GM19463 (cell line): ENCODE data around the gene CASP6.

Experiments used
- ATAC-seq: cut with Tn5 transposase; IDR thresholded peaks from one replicate; pipeline ENCODE4 v1.9.1; 2021; ENCODE audit warnings: mild to moderate bottlenecking, moderate library complexity; ENCODE audit not compliant: unreplicated experiment

Gene CASP6

DNA sequence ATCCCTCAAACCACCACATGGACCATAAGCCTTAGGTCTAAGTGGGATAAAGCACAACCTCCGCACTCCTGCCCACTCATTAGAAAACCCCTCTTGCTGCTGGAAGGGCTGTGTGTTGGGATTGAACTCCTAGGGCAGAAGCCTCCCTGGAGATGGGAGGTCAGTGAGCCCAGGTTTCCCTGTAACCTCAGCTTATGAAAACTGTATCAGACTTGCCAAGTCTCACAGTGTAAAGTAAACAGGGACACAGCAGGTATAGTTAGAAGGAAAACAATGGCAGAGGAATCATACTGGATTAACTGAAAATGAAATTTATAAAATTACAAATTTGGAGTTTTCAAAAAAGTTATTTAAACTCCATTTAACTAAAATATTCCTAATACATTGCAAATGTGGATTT, 29.9 kb downstream of the CASP6 start:
- no peak for ATAC-seq

DNA sequence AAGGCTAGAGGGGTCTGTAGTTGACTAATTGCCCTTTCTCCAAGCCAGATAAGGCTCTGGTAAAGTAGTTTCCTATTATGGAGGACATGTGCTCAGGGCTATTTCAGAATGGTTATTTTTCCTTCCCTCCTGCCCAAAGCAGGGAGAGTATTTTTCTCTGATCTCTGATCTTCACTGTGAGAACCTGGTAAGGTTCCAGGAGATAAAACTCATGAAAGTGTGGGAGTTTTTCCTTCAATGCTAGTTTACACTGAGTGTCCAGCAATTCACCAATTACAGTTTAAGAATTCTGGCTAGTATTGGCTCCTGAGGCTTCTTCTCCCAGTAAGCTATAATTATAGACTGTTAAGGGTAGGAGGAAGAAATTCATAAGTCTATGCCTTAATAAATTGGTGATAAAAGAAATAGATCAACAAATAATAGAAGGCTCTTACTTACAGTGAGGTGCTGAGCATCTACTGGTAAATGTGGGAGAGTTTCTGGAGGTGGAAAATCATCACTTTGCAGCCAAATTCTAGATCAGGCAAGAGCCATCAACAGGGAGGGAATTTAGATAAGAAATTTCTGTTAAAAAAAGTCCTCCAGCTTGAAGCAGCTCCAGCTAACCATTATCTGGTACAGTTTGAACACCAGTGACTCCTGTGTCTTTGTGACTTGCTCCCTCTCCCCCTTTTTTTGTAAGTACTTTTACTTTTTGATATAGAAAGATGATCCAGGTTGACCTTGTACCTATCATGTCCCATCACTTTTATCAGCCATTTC, 30.9 kb downstream of the CASP6 start:
- ATAC-seq = no peak

DNA sequence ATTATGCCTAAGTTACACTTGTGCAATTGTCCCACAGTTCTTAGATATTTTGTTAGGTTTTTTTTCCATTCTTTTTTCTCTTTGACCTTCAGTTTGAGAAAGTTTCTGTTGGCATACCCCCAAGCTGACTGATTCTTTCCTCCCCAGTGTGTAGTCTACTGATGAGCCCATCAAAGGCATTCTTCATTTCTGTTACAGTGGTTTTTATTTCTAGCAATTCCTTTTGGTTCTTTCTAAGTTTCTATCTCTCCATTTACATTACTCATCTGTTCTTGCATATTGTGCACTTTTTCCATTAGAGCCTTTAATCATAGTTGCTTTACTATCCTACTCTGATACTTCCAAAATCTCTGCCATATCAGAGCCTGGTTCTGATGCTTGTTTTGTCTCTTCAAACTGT, 31.9 kb downstream of the CASP6 start:
- ATAC-seq = no peak

DNA sequence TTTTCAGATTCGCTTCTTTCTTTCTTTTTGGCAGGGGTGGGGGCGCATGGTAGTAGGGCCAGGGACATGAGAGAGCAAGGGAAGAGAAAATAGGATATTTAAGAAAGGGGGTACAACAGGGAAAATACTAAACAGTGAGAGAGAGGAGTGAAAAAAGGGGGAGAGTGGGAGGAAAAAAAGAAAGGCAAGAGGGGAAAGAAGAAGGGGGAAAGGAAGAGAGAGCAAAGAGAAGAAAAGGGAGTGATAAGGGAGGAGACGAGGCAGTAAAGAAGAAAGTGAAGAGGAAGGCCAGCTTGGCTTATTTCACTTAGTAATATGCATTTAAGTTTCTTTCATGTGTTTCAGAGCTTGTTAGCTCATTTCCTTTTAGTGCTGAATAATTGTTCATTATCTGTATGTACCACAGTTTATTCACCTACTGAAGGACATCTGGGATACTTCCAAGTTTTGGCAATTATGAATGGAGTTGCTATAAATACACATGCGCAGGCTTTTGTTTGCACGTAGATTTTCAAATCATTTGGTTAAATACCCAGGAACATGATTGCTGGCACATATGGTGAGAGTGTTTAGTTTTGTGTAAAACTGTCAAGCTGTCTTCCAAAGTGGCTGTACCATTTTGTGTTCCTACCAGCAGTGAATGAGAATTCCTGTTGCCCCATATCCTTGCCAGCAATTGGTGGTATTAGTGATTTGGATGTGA, 37.3 kb downstream of the CASP6 start:
- ATAC-seq = no peak

DNA sequence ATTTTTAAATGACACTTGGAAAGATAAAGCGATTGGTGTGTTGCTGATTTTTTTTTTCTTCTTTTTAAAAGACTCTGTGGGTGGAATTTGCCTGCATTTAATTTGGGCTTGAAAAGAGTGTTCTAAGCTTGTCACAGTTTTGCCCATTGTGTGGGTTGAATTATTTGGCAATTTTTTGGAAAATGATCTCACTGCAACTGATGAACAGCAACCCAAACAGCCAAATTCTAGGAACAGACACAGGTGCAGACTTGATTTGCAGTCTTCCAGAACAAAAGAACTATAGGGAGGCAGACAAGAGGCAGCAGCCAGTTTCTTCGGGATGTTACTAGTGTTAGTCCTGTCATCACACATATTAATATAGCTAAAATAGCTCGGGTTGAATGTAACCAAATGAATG, 40.5 kb downstream of the CASP6 start:
- ATAC-seq = no peak

DNA sequence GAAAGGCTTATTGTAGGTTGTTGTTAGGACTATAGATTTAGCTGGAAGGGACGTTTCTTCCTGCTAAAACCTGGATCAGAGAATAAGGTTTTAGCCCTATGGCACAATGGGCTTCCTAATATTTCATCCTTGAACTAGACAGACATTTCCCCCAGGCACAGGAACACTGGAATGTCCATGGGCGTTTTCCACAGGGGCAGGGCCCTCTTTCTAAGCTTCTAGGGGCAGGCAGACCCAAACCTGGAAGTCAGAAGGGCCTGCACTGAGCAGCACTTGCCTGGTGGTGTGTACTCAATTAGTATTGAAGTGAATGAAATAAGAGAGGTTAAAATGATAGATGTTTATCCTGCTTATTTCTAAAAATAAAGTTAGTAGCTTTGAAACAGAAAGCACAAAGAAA, 41.1 kb downstream of the CASP6 start:
- ATAC-seq = no peak

DNA sequence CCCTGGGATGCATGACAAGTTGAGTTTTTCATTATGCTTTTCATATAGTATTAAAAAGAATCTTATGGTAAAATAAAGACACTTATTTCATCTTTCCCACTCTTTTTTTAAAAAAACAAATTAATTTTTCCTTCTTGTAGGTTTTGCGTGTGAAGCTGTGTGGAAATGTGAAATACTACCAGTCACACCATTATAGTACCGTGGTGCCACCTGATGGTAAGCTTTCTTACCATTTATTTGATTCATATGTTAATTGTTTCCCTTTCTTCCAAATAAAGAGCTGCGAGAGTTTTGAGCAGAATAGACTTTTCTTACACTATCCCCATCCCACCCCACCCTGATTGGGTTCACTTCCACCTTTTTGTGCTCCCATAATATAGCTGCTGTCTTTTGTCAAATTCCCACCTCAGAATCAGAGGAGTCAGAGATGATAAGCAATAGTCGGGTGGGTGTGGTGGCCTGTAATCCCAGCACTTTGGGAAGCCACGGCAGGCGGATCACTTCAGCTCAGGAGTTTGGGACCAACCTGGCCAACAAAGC, 44.3 kb downstream of the CASP6 start:
- ATAC-seq = no peak

DNA sequence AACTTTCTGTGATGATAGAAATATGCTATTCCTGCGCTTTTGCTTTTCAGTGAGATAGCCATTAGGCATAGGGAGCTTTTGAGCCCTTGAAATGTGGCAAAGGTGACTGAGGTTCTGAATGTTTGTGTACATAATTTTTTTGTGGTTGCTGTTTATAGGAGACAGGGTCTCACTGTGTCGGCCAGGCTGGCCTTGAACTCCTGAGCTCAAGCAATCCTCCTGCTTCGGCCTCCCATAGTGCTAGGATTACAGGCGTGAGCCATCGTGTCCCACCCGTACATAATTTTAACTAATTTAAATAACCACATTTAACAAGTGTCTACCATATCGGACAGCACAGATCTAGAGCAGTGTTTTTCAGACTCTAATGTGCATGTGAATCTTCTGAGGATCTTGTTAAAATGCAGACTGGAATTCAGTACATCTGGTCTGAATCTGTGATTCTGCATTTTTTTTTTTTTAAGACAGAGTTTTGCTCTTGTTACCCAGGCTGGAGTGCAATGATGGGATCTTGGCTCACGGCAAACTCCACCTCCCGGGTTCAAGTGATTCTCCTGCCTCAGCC, 45.3 kb downstream of the CASP6 start:
- ATAC-seq = no peak

DNA sequence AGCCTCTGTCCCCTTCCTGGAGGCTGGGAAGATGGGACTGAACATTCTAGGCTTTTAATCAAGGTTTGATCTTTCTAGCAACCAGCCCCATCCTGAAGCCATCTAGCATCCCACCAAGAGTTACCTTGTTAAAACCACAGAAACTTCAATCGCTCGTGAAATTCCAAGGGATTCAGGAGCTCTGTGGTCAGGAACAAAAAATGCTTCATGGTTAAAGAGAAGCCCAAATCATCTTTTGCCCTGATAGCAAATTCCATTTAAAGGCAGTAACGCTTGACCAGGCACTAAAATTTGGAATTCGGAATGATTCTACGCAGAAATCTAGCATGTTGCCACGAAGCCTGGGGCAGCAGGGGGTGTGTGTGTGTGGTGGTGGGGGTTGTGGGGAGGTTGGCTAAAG, 47.8 kb downstream of the CASP6 start:
- ATAC-seq = no peak

DNA sequence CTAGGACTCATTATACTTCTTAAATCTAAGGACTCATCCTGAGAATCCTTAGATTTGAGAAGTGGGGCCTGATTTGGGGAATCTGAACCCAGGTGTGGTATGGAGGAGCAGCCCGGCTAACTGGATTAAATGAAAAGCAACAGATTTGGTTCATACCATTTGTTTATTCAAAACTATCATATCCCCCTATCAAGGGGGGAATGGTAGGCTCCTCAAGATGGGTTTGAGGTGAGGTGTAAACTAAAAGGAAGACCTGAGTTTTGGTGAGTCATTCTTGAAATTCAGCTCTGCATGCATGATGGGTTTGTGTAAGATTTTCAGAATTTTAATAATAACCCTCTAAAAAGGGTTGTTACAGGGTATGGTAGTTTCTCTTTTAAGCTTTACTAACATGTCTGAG, 53.4 kb downstream of the CASP6 start:
- peak; percentile 80 for ATAC-seq

DNA sequence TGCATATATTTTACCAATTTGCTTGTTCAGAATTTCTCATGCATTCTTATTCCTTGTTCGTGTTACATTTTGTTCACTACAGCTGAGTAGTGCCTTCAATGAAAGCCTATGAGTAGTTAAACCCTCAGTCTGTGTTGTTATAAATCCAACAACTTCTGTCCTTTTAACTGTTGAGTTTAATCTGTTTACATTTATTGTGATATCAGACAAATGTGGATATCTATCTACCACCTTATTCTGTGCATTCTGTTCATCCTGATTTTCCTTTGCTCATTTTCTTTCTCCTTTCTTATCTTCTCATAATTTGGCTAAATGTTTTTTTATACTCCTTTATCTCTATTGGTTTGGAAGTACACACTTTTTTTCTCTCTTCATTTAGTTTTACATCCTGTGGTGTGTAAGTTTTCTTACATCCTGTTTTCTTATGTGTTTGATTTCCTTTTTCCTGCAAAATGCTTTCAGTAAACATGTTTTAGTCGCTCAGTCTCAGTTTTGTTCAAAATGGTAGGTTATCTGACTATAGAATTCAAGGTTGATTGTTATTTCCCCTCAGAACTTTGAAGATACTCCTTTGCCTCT, 54.2 kb downstream of the CASP6 start:
- ATAC-seq = no peak

DNA sequence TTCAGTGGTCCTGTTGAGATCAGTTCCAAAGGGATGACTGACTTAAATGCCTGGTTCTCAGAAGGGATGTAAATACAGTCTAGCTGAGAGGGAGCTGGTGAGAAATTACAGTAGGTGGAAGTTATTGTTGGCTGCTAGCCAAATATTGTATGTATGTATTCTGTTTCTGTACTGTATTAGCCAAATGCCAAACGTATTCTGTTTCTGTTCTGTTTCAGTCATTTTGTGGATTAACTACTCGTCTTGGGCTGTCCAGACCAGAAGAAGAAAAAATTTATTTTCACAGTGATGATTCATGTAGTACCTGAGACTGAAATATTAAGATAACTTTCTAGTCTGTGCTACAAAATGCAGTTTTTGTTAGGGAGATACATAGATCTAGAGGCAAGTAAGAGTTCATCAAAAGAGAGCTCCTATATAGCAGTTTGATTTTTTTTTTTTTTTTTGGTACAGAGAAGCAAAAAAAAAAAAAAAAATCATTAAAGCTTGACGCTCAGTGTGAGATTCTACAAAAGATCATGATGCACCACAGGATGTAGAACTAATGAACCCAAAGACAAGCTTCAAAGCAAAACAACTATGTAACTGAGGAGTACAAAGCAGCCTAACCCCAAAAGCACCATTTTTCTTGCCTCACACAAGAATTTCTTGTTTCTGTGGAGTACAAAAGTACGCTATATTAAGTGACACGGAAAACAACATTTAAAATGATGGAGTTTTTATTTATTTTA, 54.8 kb downstream of the CASP6 start:
- peak; percentile 56 for ATAC-seq

DNA sequence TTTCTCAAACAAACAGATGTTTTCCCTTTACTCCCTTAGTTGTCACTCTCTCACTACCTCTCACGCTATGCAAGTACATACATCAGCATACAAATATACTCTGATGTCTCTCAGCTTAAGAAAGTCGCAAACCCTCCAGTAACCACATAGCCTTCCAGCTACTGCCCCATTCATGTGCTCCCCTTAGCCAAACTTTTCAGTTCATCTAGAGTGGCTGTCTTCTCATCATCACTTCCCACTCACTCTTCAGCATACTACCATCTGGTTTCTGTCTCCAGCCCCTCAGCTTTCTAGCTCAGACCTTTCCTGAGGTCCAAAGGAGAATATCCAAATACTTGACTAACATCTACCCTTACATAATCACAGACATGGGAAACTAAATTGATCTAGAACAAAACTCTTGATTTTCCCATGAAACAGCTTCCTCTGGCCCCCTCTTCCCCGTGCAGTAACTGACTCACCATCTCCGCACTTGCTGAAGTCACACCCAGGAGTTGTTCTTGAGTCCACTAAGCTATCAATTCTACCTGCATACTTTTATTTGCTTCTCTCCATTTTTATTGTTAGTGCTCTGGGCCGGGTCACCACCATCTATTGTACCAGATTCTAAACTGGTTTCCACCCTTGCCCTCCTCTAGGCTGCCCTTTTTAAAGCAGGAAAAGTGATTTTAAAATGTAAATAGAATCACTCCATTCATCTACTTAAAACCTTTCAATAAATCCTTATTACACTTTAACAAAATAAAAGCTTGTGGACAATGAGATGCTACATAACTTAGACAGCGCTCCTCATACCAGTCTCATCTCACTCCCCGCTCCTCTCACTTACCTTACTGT, 57.2 kb downstream of the CASP6 start:
- no peak for ATAC-seq

DNA sequence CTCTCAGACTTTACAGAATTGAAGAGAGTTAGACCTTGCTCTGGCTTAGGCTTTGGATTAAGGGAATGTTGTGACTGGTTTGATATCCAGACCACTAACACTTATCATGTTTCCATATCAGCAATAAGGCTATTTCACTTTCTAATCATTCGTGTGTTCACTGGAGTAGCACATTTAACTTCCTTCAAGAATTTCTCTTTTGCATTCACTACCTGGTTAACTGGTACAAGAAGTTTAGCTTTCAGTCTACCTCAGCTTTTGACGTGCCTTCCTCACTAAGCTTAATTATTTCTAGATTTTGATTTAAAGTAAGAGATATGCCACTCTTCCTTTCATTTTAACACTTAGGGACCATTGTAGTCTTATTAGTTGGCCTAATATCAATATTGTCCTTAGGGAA, 62.6 kb downstream of the CASP6 start:
- ATAC-seq = peak; percentile 35
